ENCODE results near the gene WAPL. TPM values are rescaled to one million over a fixed set of nuclear protein-coding genes. Genes with fewer than 3 reads are reported as not detected.

Gene WAPL
- total and polyA plus RNA-seq, 2 of the 13 experiments (the other 11 are each of a cell fraction or from before 2014, with no cell fraction given): 13.2 to 43.5 TPM

DNA sequence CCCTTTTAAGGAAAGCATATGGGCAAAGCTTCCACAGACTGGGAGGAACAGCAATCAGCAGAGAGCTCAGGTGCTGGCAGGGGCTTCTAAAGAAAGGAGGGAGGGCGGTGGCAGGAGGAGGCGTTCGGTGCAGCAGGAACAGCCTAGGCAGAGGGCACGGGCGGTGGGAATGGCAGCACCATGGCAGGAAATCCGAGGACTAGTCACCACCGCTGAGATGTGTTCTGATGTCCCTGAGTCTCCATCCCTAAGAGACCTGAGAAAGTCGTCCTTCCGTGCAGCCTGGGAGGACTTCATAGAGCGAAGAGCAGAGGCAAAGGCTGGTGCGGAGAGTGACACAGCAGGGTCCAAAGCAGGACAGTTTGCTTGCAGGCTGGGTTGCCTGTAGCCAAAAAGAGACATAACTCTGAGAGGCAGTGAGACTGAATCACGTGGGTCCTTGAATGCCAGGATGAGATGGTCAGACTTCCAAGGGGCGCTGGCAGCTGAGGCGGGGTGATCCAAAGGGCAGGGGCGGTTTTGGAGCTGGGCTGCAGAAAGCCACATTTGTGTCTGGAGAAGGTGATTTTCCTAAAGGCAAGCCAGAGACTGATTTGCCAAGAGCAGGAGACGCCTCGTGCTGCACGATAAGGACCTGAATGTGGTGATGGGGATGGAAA is 119.2 kb downstream of the WAPL start (continued):
- TF ChIP-seq SP1 (IDR thresholded peaks at IDR 0.05) (no peak), SP1 (CRISPR knock-in tag; IDR thresholded peaks at IDR 0.05) (no peak), ZNF501 (CRISPR knock-in tag; IDR thresholded peaks at IDR 0.05) (peak; percentile 61; the same call in 1 of the 2 replicates), NFE2L2 (IDR thresholded peaks at IDR 0.05; ENCODE audit: low read length) (no peak), ZC3H4 (CRISPR knock-in tag; IDR thresholded peaks at IDR 0.05; ENCODE audit: borderline replicate concordance) (no peak), POLR2A (IDR thresholded peaks at IDR 0.05; ENCODE audit: insufficient read depth in 1 of 2, low read depth in 2 of 2, low read length in 2 of 2) (0 out of 4 replicates have a peak, but pooled peaks of 1 of the 2 experiments have one; percentile 27), ZNF263 (CRISPR knock-in tag; IDR thresholded peaks at IDR 0.05) (peak; percentile 86), HDAC1 (CRISPR knock-in tag; IDR thresholded peaks at IDR 0.05) (no peak), ZNF296 (CRISPR knock-in tag; conservative IDR thresholded peaks at IDR 0.05) (no peak), U2AF2 (IDR thresholded peaks at IDR 0.05; ENCODE audit: low read depth, low read length) (no peak), ZNF460 (CRISPR knock-in tag; IDR thresholded peaks at IDR 0.05; ENCODE audit: borderline replicate concordance) (no peak), ZNF333 (CRISPR knock-in tag; IDR thresholded peaks at IDR 0.05; ENCODE audit: borderline replicate concordance) (no peak), NFRKB (IDR thresholded peaks at IDR 0.05) (no peak), RXRA (CRISPR knock-in tag; IDR thresholded peaks at IDR 0.05) (peak; percentile 17; the same call in 1 of the 2 replicates), ZNF816 (CRISPR knock-in tag; IDR thresholded peaks at IDR 0.05; ENCODE audit: borderline replicate concordance) (0 out of 2 replicates have a peak, but pooled peaks have one; percentile 49), GPN1 (CRISPR knock-in tag; IDR thresholded peaks at IDR 0.05; ENCODE audit: borderline replicate concordance) (no peak)
- TF ChIP-seq, protein P1, sequence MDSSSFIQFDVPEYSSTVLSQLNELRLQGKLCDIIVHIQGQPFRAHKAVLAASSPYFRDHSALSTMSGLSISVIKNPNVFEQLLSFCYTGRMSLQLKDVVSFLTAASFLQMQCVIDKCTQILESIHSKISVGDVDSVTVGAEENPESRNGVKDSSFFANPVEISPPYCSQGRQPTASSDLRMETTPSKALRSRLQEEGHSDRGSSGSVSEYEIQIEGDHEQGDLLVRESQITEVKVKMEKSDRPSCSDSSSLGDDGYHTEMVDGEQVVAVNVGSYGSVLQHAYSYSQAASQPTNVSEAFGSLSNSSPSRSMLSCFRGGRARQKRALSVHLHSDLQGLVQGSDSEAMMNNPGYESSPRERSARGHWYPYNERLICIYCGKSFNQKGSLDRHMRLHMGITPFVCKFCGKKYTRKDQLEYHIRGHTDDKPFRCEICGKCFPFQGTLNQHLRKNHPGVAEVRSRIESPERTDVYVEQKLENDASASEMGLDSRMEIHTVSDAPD (CRISPR knock-in tag; IDR thresholded peaks at IDR 0.05): no peak
- TF ChIP-seq, protein P2, sequence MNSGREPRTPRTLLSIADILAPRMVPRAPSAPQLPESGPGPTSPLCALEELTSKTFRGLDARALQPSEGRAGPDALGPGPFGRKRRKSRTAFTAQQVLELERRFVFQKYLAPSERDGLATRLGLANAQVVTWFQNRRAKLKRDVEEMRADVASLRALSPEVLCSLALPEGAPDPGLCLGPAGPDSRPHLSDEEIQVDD (CRISPR knock-in tag; IDR thresholded peaks at IDR 0.05; ENCODE audit: borderline replicate concordance): no peak
- TF ChIP-seq, protein P3, sequence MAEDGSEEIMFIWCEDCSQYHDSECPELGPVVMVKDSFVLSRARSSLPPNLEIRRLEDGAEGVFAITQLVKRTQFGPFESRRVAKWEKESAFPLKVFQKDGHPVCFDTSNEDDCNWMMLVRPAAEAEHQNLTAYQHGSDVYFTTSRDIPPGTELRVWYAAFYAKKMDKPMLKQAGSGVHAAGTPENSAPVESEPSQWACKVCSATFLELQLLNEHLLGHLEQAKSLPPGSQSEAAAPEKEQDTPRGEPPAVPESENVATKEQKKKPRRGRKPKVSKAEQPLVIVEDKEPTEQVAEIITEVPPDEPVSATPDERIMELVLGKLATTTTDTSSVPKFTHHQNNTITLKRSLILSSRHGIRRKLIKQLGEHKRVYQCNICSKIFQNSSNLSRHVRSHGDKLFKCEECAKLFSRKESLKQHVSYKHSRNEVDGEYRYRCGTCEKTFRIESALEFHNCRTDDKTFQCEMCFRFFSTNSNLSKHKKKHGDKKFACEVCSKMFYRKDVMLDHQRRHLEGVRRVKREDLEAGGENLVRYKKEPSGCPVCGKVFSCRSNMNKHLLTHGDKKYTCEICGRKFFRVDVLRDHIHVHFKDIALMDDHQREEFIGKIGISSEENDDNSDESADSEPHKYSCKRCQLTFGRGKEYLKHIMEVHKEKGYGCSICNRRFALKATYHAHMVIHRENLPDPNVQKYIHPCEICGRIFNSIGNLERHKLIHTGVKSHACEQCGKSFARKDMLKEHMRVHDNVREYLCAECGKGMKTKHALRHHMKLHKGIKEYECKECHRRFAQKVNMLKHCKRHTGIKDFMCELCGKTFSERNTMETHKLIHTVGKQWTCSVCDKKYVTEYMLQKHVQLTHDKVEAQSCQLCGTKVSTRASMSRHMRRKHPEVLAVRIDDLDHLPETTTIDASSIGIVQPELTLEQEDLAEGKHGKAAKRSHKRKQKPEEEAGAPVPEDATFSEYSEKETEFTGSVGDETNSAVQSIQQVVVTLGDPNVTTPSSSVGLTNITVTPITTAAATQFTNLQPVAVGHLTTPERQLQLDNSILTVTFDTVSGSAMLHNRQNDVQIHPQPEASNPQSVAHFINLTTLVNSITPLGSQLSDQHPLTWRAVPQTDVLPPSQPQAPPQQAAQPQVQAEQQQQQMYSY (CRISPR knock-in tag; IDR thresholded peaks at IDR 0.05): no peak
- TF ChIP-seq, protein P4, sequence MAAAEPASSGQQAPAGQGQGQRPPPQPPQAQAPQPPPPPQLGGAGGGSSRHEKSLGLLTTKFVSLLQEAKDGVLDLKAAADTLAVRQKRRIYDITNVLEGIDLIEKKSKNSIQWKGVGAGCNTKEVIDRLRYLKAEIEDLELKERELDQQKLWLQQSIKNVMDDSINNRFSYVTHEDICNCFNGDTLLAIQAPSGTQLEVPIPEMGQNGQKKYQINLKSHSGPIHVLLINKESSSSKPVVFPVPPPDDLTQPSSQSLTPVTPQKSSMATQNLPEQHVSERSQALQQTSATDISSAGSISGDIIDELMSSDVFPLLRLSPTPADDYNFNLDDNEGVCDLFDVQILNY (CRISPR knock-in tag; conservative IDR thresholded peaks at IDR 0.05): no peak
- TF ChIP-seq, protein P5, sequence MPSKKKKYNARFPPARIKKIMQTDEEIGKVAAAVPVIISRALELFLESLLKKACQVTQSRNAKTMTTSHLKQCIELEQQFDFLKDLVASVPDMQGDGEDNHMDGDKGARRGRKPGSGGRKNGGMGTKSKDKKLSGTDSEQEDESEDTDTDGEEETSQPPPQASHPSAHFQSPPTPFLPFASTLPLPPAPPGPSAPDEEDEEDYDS (CRISPR knock-in tag; IDR thresholded peaks at IDR 0.05): no peak
- TF ChIP-seq, protein P6, sequence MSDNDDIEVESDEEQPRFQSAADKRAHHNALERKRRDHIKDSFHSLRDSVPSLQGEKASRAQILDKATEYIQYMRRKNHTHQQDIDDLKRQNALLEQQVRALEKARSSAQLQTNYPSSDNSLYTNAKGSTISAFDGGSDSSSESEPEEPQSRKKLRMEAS (IDR thresholded peaks at IDR 0.05): 0 out of 2 replicates have a peak, but pooled peaks have one; percentile 34
